HepG2 (cell line): ENCODE results near the gene FMO1. TPM values are rescaled to one million over a fixed set of nuclear protein-coding genes. Genes with fewer than 3 reads are reported as not detected.

Experiments used
- ATAC-seq: fragments of 200-7000 bp; cut with Tn5 transposase; 3 replicates; pipeline ENCODE4 v1.9.1; 2020; ENCODE audit warnings: mild to moderate bottlenecking, moderate library complexity
- BruUV-seq: library from RNA; stranded (reverse); fragments of 400-500 nt; replicated peaks from 2 replicates; lab custom pipeline; 2021; lab: Mats Ljungman, UMichigan
- CTCF ChIA-PET: fragments of 300-600 bp; formaldehyde crosslinking; extraction: SDS; loops from one replicate; lab custom pipeline; 2021; ENCODE audit warnings: low total read pairs, inconsistent platforms, low intra/inter-chr PET ratio; lab: Yijun Ruan, JAX
- POLR2A ChIA-PET: fragments of 350-600 bp; sonication (Branson Sonifier 250); formaldehyde crosslinking; loops from one replicate; lab custom pipeline; 2020; ENCODE audit warnings: antibody characterized with exemption, inconsistent platforms; lab: Yijun Ruan, JAX
- DNase-seq: peaks from one replicate; pipeline ENCODE4 v3.0.0-alpha.2; 2015; ENCODE audit warnings: low spot score
- FAIRE-seq: peaks from 3 replicates; lab custom pipeline; 2011; peaks lifted over from hg19 to GRCh38; lab: Jason Lieb, UNC
- H2AFZ ChIP-seq: one replicate; pipeline ENCODE4 v1.6.1; 2011; ENCODE audit warnings: low read length, inconsistent platforms
- H3K27ac ChIP-seq: fragments of 300-600 bp; 3 replicates; pipeline ENCODE4 v1.8.0; 2011; ENCODE audit warnings: mixed run types, mild to moderate bottlenecking, mixed read lengths, low read length, inconsistent platforms; ENCODE audit not compliant: insufficient read depth; ENCODE audit errors: extremely low read length
- H3K27me3 ChIP-seq, 2 experiments: fragments of 200-600 bp in 1 of 2; 2 replicates in 1 of 2; 3 replicates in 1 of 2; pipeline versions ENCODE4 v1.6.0 to v1.8.0; 2011; ENCODE audit warnings: low read length in 2 of 2, mild to moderate bottlenecking in 2 of 2, moderate library complexity in 2 of 2, inconsistent platforms in 1 of 2; ENCODE audit not compliant: insufficient read depth in 2 of 2, control insufficient read depth in 1 of 2
- H3K36me3 ChIP-seq, 2 experiments: fragments of 200-600 bp in 1 of 2; replicated peaks in 1 of 2; 2 replicates in 1 of 2; 3 replicates in 1 of 2; pipeline versions ENCODE4 v1.5.1 to v1.8.0; 2011; ENCODE audit warnings: low read length in 2 of 2, inconsistent platforms in 1 of 2; ENCODE audit not compliant: insufficient read depth in 2 of 2, control insufficient read depth in 1 of 2
- H3K4me1 ChIP-seq: 2 replicates; pipeline ENCODE4 v1.5.1; 2012; ENCODE audit warnings: low read length, inconsistent platforms; ENCODE audit not compliant: insufficient read depth
- H3K4me2 ChIP-seq: 2 replicates; pipeline ENCODE4 v1.6.0; 2011; ENCODE audit warnings: low read depth, low read length, inconsistent platforms
- H3K4me3 ChIP-seq, 3 experiments: fragments of 200-600 bp in 1 of 3; sonication (generic), shearing (Covaris generic) in 1 of 3; replicated peaks in 1 of 3; 2 replicates each; pipeline ENCODE4 v1.5.1; 2011 to 2016; ENCODE audit warnings: low read length in 3 of 3, inconsistent platforms in 2 of 3, low read depth in 2 of 3, mild to moderate bottlenecking in 2 of 3, control low read depth in 1 of 3, mixed read lengths in 1 of 3; ENCODE audit not compliant: insufficient read depth in 1 of 3
- H3K79me2 ChIP-seq: one replicate; pipeline ENCODE4 v1.6.1; 2011; ENCODE audit warnings: low read length, inconsistent platforms; ENCODE audit not compliant: insufficient read depth
- H3K9ac ChIP-seq: 2 replicates; pipeline ENCODE4 v1.6.0; 2011; ENCODE audit warnings: mild to moderate bottlenecking, low read depth, low read length, inconsistent platforms; ENCODE audit not compliant: insufficient read depth
- H3K9me3 ChIP-seq: 2 replicates; pipeline ENCODE4 v1.5.1; 2012; ENCODE audit warnings: mild to moderate bottlenecking, low read length
- H4K20me1 ChIP-seq: 2 replicates; pipeline ENCODE4 v1.6.0; 2011; ENCODE audit warnings: inconsistent platforms, mild to moderate bottlenecking, low read length, moderate library complexity; ENCODE audit not compliant: insufficient read depth
- ARID4A ChIP-seq: sonication (generic); formaldehyde crosslinking; IDR thresholded peaks from 2 replicates; pipeline ENCODE4 v1.5.0; 2020; ENCODE audit warnings: mild to moderate bottlenecking, missing genetic modification reagents, borderline replicate concordance
- DNMT3B ChIP-seq: conservative IDR thresholded peaks from 2 replicates; pipeline ENCODE4 v1.6.1; 2016; ENCODE audit warnings: missing biosample characterization, control low read depth
- ZNF10 ChIP-seq: sonication (generic); formaldehyde crosslinking; IDR thresholded peaks from 2 replicates; pipeline ENCODE4 v1.4.0; 2020; ENCODE audit warnings: mild to moderate bottlenecking, low read depth, missing genetic modification reagents, borderline replicate concordance
- ZNF136 ChIP-seq: sonication (generic); formaldehyde crosslinking; IDR thresholded peaks from 2 replicates; pipeline ENCODE4 v1.8.1; 2022; ENCODE audit warnings: low read depth, mild to moderate bottlenecking, moderate library complexity, missing genetic modification reagents
- ZNF547 ChIP-seq: sonication (generic); formaldehyde crosslinking; IDR thresholded peaks from 2 replicates; pipeline ENCODE4 v1.5.1; 2020; ENCODE audit warnings: mild to moderate bottlenecking, missing genetic modification reagents
- ZNF672 ChIP-seq: sonication (generic); formaldehyde crosslinking; IDR thresholded peaks from 2 replicates; pipeline ENCODE4 v1.8.1; 2022; ENCODE audit warnings: missing genetic modification reagents
- ZNF891 ChIP-seq: sonication (generic); formaldehyde crosslinking; IDR thresholded peaks from 2 replicates; pipeline ENCODE4 v1.5.0; 2020; ENCODE audit warnings: mild to moderate bottlenecking, missing genetic modification reagents
- WGBS: methylation state at CpG from one replicate; pipeline ENCODE4 v1.1.6; 2017; ENCODE audit warnings: low lambda C conversion rate; 5-methylcytosine and 5-hydroxymethylcytosine counted together
- in situ Hi-C: cut with HindIII; loops from 2 replicates; pipeline ENCODE4 v1.10.0; 2017; ENCODE audit warnings: low pct_unique_long_range_greater_than_20kb; ENCODE audit not compliant: extremely low pct_ligation_motif_present
- intact Hi-C: fragments of 100-400 bp; cut with micrococcal nuclease; formaldehyde crosslinking; loops from one replicate; pipeline ENCODE4 v1.10.0; 2022; ENCODE audit not compliant: unreplicated experiment
- polyA plus RNA-seq, 8 experiments: library from polyadenylated mRNA; depleted of rRNA in 3 of 8; stranded (reverse) in 7 of 8; unstranded in 1 of 8; fragments of >200 nt; fragmentation: Illumina TruSeq in 4 of 8; extraction: Trizol in 4 of 8; gene quantifications; 2 replicates each; pipeline versions ENCODE4 v1.2.1 to v1.2.3, GENCODE V29; 2011 to 2016; ENCODE audit warnings: low read depth in 4 of 8, missing spikeins in 1 of 8, mixed read lengths in 1 of 8; ENCODE audit not compliant: insufficient read depth in 1 of 8
- total RNA-seq, 5 experiments: library from RNA; depleted of rRNA; stranded (reverse); fragments of >200 nt; fragmentation: Illumina TruSeq; extraction: Trizol; gene quantifications; 2 replicates each; pipeline ENCODE4 v1.2.3, GENCODE V29; 2016; ENCODE audit warnings: low read depth in 1 of 5

The FMO1 gene
- total and polyA plus RNA-seq, 2 of the 13 experiments (the other 11 are each of a cell fraction or from before 2014, with no cell fraction given): not detected

GRCh38 chr1:171277534-171277933 is 29.2 kb downstream of the FMO1 start (continued):
- TF ChIP-seq ZNF891 (CRISPR knock-in tag): no peak

GRCh38 chr1:171279234-171279633 is 30.9 kb downstream of the FMO1 start:
- H3K9ac ChIP-seq: no peak overlapping the region
- in situ Hi-C loops (no loop called here), intact Hi-C loops (no loop called here)
- H3K4me1 ChIP-seq: no peaks in the 10 kb centered on the region
- ChIA-PET POLR2A (no interaction called here), CTCF (no interaction called here)
- FAIRE-seq (no peak), ATAC-seq (no peak), DNase-seq (no peak)
- no peaks in the 10 kb centered on the region; a peak in 1 of 5 replicates for H3K27me3 ChIP-seq
- no peaks in the 10 kb centered on the region for H3K79me2 ChIP-seq
- no peaks in the 10 kb centered on the region for H3K9me3 ChIP-seq
- no peaks in the 10 kb centered on the region for H4K20me1 ChIP-seq
- no peaks in the 10 kb centered on the region for H3K36me3 ChIP-seq
- no peak for TF ChIP-seq ZNF672 (CRISPR knock-in tag)
- no peak for TF ChIP-seq ZNF10 (CRISPR knock-in tag)
- no peak for TF ChIP-seq ZNF547 (CRISPR knock-in tag)
- no peak for TF ChIP-seq DNMT3B (CRISPR knock-in tag)
- no peak for TF ChIP-seq ZNF136 (CRISPR knock-in tag)
- no peak for TF ChIP-seq ARID4A (CRISPR knock-in tag)
- BruUV-seq: no TSS peak
- 41% methylated on average over 2 of the region's 2 CpGs for WGBS
- no peak overlapping the region for H3K4me3 ChIP-seq
- no peak overlapping the region for H3K27ac ChIP-seq
- H3K4me2 ChIP-seq: no peak overlapping the region
- no peak overlapping the region for H2AFZ ChIP-seq
